Cardiac muscle cell (in vitro differentiated cells and primary cell): Measurements from ENCODE around the gene NXPE4. TPM values are rescaled to one million over a fixed set of nuclear protein-coding genes. Genes with fewer than 3 reads are reported as not detected.
A peak's percentile ranks its signal among the peaks of the same experiment; 100 is the strongest.
"Not testable (repeated sequence)": the region's sequence is repeated elsewhere in the genome, so short reads cannot be mapped to it uniquely, and the experiment has no call there.

Experiments used
- DNase-seq, 2 donors: peaks; one replicate each; pipeline versions ENCODE4 v3.0.0 to v3.0.0-alpha.2; 2010 to 2017; ENCODE audit warnings: low read depth in 1 of 2, low spot score in 1 of 2
- H3K27ac ChIP-seq: fragments of 200-600 bp; sonication (generic); 2 replicates; pipeline ENCODE4 v1.5.1; 2016
- H3K27me3 ChIP-seq: fragments of 200-600 bp; sonication (generic); 2 replicates; pipeline ENCODE4 v1.6.0; 2016; ENCODE audit warnings: control low read depth
- H3K36me3 ChIP-seq: fragments of 200-600 bp; sonication (generic); 2 replicates; pipeline ENCODE4 v1.5.1; 2016; ENCODE audit warnings: control low read depth
- H3K4me1 ChIP-seq: fragments of 200-600 bp; sonication (generic); 2 replicates; pipeline ENCODE4 v1.8.1; 2017; ENCODE audit warnings: low read depth, mild to moderate bottlenecking, mixed run types
- H3K4me3 ChIP-seq: fragments of 200-600 bp; sonication (generic); 2 replicates; pipeline ENCODE4 v1.5.1; 2016; ENCODE audit warnings: mild to moderate bottlenecking
- H3K9me3 ChIP-seq: fragments of 200-600 bp; sonication (generic); 2 replicates; pipeline ENCODE4 v1.5.1; 2017; ENCODE audit warnings: low read depth, mild to moderate bottlenecking, control low read depth
- polyA plus RNA-seq: library from polyadenylated mRNA; unstranded; fragments of >200 nt; fragmentation: Nextera tagmentation; extraction: Ambion mirVana; gene quantifications from 2 replicates; pipeline ENCODE4 v1.2.1, GENCODE V29; 2016
- total RNA-seq: library from RNA; depleted of rRNA; stranded (reverse); fragments of >200 nt; gene quantifications from 2 replicates; pipeline ENCODE4 v1.2.3, GENCODE V29; 2016
- TF ChIP-seq, protein P1 (sequence below): IDR thresholded peaks from 2 replicates; pipeline ENCODE4 v1.5.1; 2012; ENCODE audit warnings: low read depth, mild to moderate bottlenecking, low read length

Gene NXPE4
- total RNA-seq: not detected in 2 replicates
- polyA plus RNA-seq: not detected in 2 replicates

GRCh38 chr11:114595571-114595970 is at the start of gene NXPE4:
TSS of gene NXPE4 (minus strand) at chr11:114595786. CDS start at chr11:114594759, 1,027 bp downstream.
- Histone ChIP-seq H3K9me3 (no peaks in the 10 kb centered on the region), H3K4me1 (no peaks in the 10 kb centered on the region), H3K4me3 (no peak within 1 kb of the TSS), H3K27ac (no peak within 1 kb of the TSS), H3K36me3 (no peaks in the 10 kb centered on the region), H3K27me3 (no peaks in the 10 kb centered on the region)
- DNase-seq: no peak
- TF ChIP-seq, protein P1, sequence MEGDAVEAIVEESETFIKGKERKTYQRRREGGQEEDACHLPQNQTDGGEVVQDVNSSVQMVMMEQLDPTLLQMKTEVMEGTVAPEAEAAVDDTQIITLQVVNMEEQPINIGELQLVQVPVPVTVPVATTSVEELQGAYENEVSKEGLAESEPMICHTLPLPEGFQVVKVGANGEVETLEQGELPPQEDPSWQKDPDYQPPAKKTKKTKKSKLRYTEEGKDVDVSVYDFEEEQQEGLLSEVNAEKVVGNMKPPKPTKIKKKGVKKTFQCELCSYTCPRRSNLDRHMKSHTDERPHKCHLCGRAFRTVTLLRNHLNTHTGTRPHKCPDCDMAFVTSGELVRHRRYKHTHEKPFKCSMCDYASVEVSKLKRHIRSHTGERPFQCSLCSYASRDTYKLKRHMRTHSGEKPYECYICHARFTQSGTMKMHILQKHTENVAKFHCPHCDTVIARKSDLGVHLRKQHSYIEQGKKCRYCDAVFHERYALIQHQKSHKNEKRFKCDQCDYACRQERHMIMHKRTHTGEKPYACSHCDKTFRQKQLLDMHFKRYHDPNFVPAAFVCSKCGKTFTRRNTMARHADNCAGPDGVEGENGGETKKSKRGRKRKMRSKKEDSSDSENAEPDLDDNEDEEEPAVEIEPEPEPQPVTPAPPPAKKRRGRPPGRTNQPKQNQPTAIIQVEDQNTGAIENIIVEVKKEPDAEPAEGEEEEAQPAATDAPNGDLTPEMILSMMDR: no peak

DNA sequence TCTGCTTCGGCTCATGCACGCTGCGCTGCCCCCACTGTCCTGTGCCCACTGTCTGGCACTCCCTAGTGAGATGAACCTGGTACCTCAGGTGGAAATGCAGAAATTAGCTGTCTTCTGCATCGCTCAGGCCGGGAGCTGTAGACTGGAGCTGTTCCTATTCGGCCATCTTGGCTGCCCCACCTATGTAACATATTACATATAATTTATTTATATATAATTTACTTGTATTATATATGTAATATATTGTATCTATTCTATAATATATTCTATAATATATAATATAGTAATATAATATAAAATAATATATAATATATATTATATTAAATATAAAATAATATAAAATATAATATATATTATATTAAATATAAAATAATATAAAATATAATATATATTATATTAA is 43.9 kb upstream of the NXPE4 start:
- H3K27ac ChIP-seq, H3K27me3 ChIP-seq, H3K4me1 ChIP-seq, H3K4me3 ChIP-seq, DNase-seq, H3K9me3 ChIP-seq, H3K36me3 ChIP-seq: not testable (repeated sequence)

GRCh38 chr11:114631445-114631965 is 35.9 kb upstream of the NXPE4 start:
- H3K4me1 ChIP-seq, H3K27ac ChIP-seq, H3K4me3 ChIP-seq, H3K9me3 ChIP-seq, H3K27me3 ChIP-seq, H3K36me3 ChIP-seq: not testable (repeated sequence)
- peak in 1 of 2 donors; percentile 0 for DNase-seq

DNA sequence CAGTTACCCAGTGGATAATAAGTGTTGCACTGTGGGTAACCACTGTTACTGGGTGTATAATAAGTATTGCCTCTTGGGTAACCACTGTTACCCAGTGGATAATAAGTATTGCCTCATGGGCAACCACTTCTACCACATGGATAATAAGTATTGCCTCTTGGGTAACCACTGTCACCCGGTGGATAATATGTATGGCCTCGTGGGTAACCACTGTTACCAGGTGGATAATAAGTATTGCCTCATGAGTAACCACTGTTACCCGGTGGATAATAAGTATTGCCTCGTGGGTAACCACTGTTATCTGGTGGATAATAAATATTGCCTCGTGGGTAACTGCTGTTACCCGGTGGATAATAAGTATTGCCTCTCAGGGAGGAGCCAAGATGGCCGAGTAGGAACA is 29.7 kb upstream of the NXPE4 start:
- DNase-seq: no peak
- no peak overlapping the region for H3K27ac ChIP-seq
- no peaks in the 10 kb centered on the region for H3K27me3 ChIP-seq
- TF ChIP-seq, protein P1: no peak
- no peak overlapping the region for H3K4me3 ChIP-seq
- H3K36me3 ChIP-seq: no peaks in the 10 kb centered on the region
- no peaks in the 10 kb centered on the region for H3K9me3 ChIP-seq
- H3K4me1 ChIP-seq: no peaks in the 10 kb centered on the region

DNA sequence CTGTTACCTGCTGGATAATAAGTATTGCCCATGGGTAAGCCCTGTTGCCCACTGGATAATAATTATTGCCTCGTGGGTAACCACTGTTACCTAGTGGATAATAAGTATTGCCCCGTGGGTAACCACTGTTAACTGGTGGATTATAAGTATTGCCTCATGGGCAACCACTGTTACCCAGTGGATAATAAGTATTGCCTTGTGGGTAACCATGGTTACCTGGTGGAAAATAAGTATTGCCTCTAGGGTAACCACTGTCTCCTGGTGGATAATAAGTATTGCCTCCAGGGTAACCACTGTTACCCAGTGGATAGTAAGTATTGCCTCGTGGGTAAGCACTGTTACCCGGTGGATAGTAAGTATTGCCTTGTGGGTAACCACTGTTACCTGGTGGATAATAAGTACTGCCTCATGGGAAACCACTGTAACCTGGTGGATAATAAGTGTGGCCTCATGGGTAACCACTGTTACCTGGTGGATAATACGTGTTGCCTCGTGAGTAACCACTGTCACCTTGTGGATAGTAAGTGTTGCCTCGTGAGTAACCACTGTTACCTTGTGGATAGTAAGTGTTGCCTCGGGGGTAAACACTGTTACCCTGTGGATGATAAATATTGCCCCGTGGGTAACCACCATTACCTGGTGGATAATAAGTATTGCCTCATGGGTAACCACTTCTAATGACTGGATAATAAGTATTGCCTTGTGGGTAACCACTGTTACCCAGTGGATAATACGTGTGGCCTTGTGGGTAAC is 29.0 kb upstream of the NXPE4 start:
- no peak overlapping the region for H3K4me3 ChIP-seq
- H3K27me3 ChIP-seq: no peaks in the 10 kb centered on the region
- no peak overlapping the region for H3K27ac ChIP-seq
- no peaks in the 10 kb centered on the region for H3K36me3 ChIP-seq
- H3K9me3 ChIP-seq: peaks cover 5% of the 10 kb centered on the region
- TF ChIP-seq, protein P1: no peak
- no peak for DNase-seq
- no peaks in the 10 kb centered on the region for H3K4me1 ChIP-seq

GRCh38 chr11:114623720-114624119 is 28.1 kb upstream of the NXPE4 start:
- DNase-seq: no peak
- Histone ChIP-seq H3K36me3 (no peaks in the 10 kb centered on the region), H3K4me3 (no peak overlapping the region), H3K9me3 (peaks cover 7% of the 10 kb centered on the region), H3K27ac (no peak overlapping the region), H3K27me3 (no peaks in the 10 kb centered on the region), H3K4me1 (no peaks in the 10 kb centered on the region)
- TF ChIP-seq, protein P1: no peak
